Keratinocyte (primary cell): ENCODE data around the gene BBLN. TPM values are rescaled to one million over a fixed set of nuclear protein-coding genes. Genes with fewer than 3 reads are reported as not detected.

Experiments
- DNase-seq: peaks from one replicate; pipeline ENCODE4 v3.0.0-alpha.2; 2011; ENCODE audit warnings: low read depth, missing footprints, low spot score
- FAIRE-seq: peaks from 2 replicates; lab custom pipeline; 2011; peaks lifted over from hg19 to GRCh38; lab: Jason Lieb, UNC
- H2AFZ ChIP-seq: 2 replicates; pipeline ENCODE4 v1.6.0; 2012; ENCODE audit warnings: low read length, control low read depth, inconsistent platforms; ENCODE audit not compliant: control insufficient read depth
- H3K27ac ChIP-seq: 2 replicates; pipeline ENCODE4 v1.5.1; 2011; ENCODE audit warnings: low read length; ENCODE audit not compliant: control insufficient read depth, insufficient read depth
- H3K27me3 ChIP-seq: 3 replicates; pipeline ENCODE4 v1.6.0; 2011; ENCODE audit warnings: low read length; ENCODE audit not compliant: control insufficient read depth, insufficient read depth; ENCODE audit errors: extremely low read depth
- H3K36me3 ChIP-seq, 2 experiments: 2 replicates in 1 of 2; 3 replicates in 1 of 2; pipeline ENCODE4 v1.5.1; 2011; ENCODE audit warnings: low read length in 2 of 2, mild to moderate bottlenecking in 1 of 2; ENCODE audit not compliant: control insufficient read depth in 2 of 2, insufficient read depth in 2 of 2; ENCODE audit errors: extremely low read depth in 1 of 2
- H3K4me1 ChIP-seq: 3 replicates; pipeline ENCODE4 v1.5.1; 2011; ENCODE audit warnings: low read length; ENCODE audit not compliant: control insufficient read depth, insufficient read depth; ENCODE audit errors: extremely low read depth
- H3K4me2 ChIP-seq: 3 replicates; pipeline ENCODE4 v1.6.0; 2011; ENCODE audit warnings: low read depth, low read length; ENCODE audit not compliant: control insufficient read depth, insufficient read depth; ENCODE audit errors: extremely low read depth
- H3K4me3 ChIP-seq, 3 experiments: fragments of 200-600 bp in 1 of 3; sonication (generic) in 1 of 3; 2 replicates in 2 of 3; 3 replicates in 1 of 3; pipeline ENCODE4 v1.5.1; 2011 to 2016; ENCODE audit warnings: low read length in 3 of 3, mild to moderate bottlenecking in 3 of 3, control low read depth in 2 of 3, inconsistent platforms in 1 of 3, low read depth in 1 of 3, mixed read lengths in 1 of 3, mixed run types in 1 of 3, moderate library complexity in 1 of 3; ENCODE audit not compliant: control insufficient read depth in 2 of 3, insufficient read depth in 2 of 3; ENCODE audit errors: extremely low read depth in 1 of 3
- H3K79me2 ChIP-seq: 2 replicates; pipeline ENCODE4 v1.6.0; 2012; ENCODE audit warnings: low read length; ENCODE audit not compliant: control insufficient read depth, insufficient read depth
- H3K9ac ChIP-seq: 3 replicates; pipeline ENCODE4 v1.6.0; 2011; ENCODE audit warnings: low read length; ENCODE audit not compliant: control insufficient read depth, insufficient read depth; ENCODE audit errors: extremely low read depth
- H3K9me1 ChIP-seq: 3 replicates; pipeline ENCODE4 v1.6.0; 2011; ENCODE audit warnings: low read length; ENCODE audit not compliant: control insufficient read depth, insufficient read depth; ENCODE audit errors: extremely low read depth
- H3K9me3 ChIP-seq: 2 replicates; pipeline ENCODE4 v1.5.1; 2012; ENCODE audit warnings: low read depth, low read length; ENCODE audit not compliant: control insufficient read depth
- H4K20me1 ChIP-seq: 3 replicates; pipeline ENCODE4 v1.6.0; 2011; ENCODE audit warnings: low read length; ENCODE audit not compliant: control insufficient read depth, insufficient read depth; ENCODE audit errors: extremely low read depth
- CTCF ChIP-seq, 3 experiments: IDR thresholded peaks in 1 of 3; conservative IDR thresholded peaks in 1 of 3; optimal IDR thresholded peaks in 1 of 3; 2 replicates in 2 of 3; 3 replicates in 1 of 3; pipeline versions ENCODE3 to v1.5.1; 2011; ENCODE audit warnings: low read length in 3 of 3, mild to moderate bottlenecking in 3 of 3, moderate library complexity in 2 of 3, control low read depth in 1 of 3, inconsistent platforms in 1 of 3; ENCODE audit not compliant: insufficient read depth in 2 of 3; ENCODE audit errors: extremely low read depth in 1 of 3
- EZH2 ChIP-seq: IDR thresholded peaks from one replicate; pipeline ENCODE4 v1.6.1; 2012; ENCODE audit warnings: inconsistent platforms, mild to moderate bottlenecking, low read length, moderate library complexity
- dilution Hi-C: fragments of 300-500 bp; cut with MboI; formaldehyde crosslinking; loops from one replicate; pipeline ENCODE4 v1.7.0; 2020; ENCODE audit warnings: low sequenced_read_pairs; ENCODE audit not compliant: extremely low pct_ligation_motif_present
- polyA plus RNA-seq, 5 experiments: library from polyadenylated mRNA; depleted of rRNA in 3 of 5; stranded (reverse) in 3 of 5; stranded (forward) in 1 of 5; unstranded in 1 of 5; fragments of >200 nt; gene quantifications; 1 replicate in 1 of 5; 2 replicates in 3 of 5; 3 replicates in 1 of 5; pipeline versions ENCODE4 v1.2.1 to v1.2.3, GENCODE V29; 2011 to 2012; ENCODE audit warnings: missing spikeins in 2 of 5, low read depth in 1 of 5, low replicate concordance in 1 of 5

The BBLN gene
- polyA plus RNA-seq, 1 donor (not counting 4 experiments of a cell fraction or from before 2014, with no cell fraction given), result 35.9 TPM

- H3K4me2 ChIP-seq, result no peak overlapping the region
- DNase-seq (no peak), FAIRE-seq (no peak)
- H3K4me1 ChIP-seq, result peaks cover 8% of the 10 kb centered on the region
- dilution Hi-C loops, result no loop called here
- no peak for TF ChIP-seq CTCF (optimal IDR thresholded peaks at IDR 0.05 in 1 of 3, IDR thresholded peaks at IDR 0.05 in 1 of 3, conservative IDR thresholded peaks at IDR 0.05 in 1 of 3; ENCODE audit: extremely low read depth in 1 of 3, insufficient read depth in 2 of 3, low read length in 3 of 3)
- no peak for TF ChIP-seq EZH2
- no peak overlapping the region for H2AFZ ChIP-seq
- no peaks in the 10 kb centered on the region for H3K27me3 ChIP-seq
- H3K9me1 ChIP-seq, result no peaks in the 10 kb centered on the region
- no peaks in the 10 kb centered on the region for H3K79me2 ChIP-seq
- H3K9me3 ChIP-seq, result no peaks in the 10 kb centered on the region
- H3K36me3 ChIP-seq, result peaks cover 33 to 37% of the 10 kb centered on the region in 2 experiments
- H3K27ac ChIP-seq, result no peak overlapping the region
- H4K20me1 ChIP-seq, result no peaks in the 10 kb centered on the region
- H3K4me3 ChIP-seq, result no peak overlapping the region
- H3K9ac ChIP-seq, result no peak overlapping the region
Measured at GRCh38 chr9:128168731-128169308, 8.8 kb downstream of the BBLN start.

- Histone ChIP-seq H3K4me3 (no peak overlapping the region), H4K20me1 (no peaks in the 10 kb centered on the region), H3K9me3 (no peaks in the 10 kb centered on the region), H3K27me3 (no peaks in the 10 kb centered on the region), H3K36me3 (peaks cover 32 to 35% of the 10 kb centered on the region in 2 experiments), H3K9me1 (no peaks in the 10 kb centered on the region), H2AFZ (no peak overlapping the region), H3K9ac (no peak overlapping the region), H3K4me1 (peaks cover 4% of the 10 kb centered on the region), H3K79me2 (no peaks in the 10 kb centered on the region), H3K4me2 (no peak overlapping the region), H3K27ac (no peak overlapping the region)
- FAIRE-seq, result no peak
- no peak for DNase-seq
- TF ChIP-seq EZH2 (no peak), CTCF (optimal IDR thresholded peaks at IDR 0.05 in 1 of 3, IDR thresholded peaks at IDR 0.05 in 1 of 3, conservative IDR thresholded peaks at IDR 0.05 in 1 of 3; ENCODE audit: extremely low read depth in 1 of 3, insufficient read depth in 2 of 3, low read length in 3 of 3) (no peak)
- dilution Hi-C loops, result no loop called here
Measured at GRCh38 chr9:128169492-128169891, 9.4 kb downstream of the BBLN start.
